Body of pancreas (tissue), 4 donors: ENCODE data around the gene SLC22A3. TPM values are rescaled to one million over a fixed set of nuclear protein-coding genes. Genes with fewer than 3 reads are reported as not detected.
"Not testable (repeated sequence)": the region's sequence is repeated elsewhere in the genome, so short reads cannot be mapped to it uniquely, and the experiment has no call there.

ENCODE experiments used
- ATAC-seq: fragments of 150-250 bp; one replicate; pipeline ENCODE4 v1.9.1; 2016
- DNase-seq, 4 donors: peaks; one replicate each; pipeline ENCODE4 v3.0.0-alpha.2; 2019
- H3K27ac ChIP-seq, 4 donors: fragments of 200-600 bp; sonication (generic); 1 replicate in 3 of 4; 2 replicates in 1 of 4; pipeline versions ENCODE4 v1.5.1 to v1.6.1; 2016 to 2019; ENCODE audit warnings: mild to moderate bottlenecking in 1 of 4, mixed read lengths in 1 of 4, moderate library complexity in 1 of 4
- H3K27me3 ChIP-seq, 2 donors: fragments of 200-600 bp; sonication (generic); one replicate each; pipeline ENCODE4 v1.6.0; 2016; ENCODE audit warnings: mild to moderate bottlenecking in 1 of 2
- H3K36me3 ChIP-seq, 2 donors: fragments of 200-600 bp; sonication (generic); replicated peaks in 1 of 2; 2 replicates each; pipeline ENCODE4 v1.5.1; 2016; ENCODE audit warnings: low read depth in 2 of 2; ENCODE audit not compliant: insufficient read depth in 1 of 2
- H3K4me1 ChIP-seq: fragments of 200-600 bp; sonication (generic); one replicate; pipeline ENCODE4 v1.6.0; 2016
- H3K4me3 ChIP-seq, 2 donors: fragments of 200-600 bp; sonication (generic); 1 replicate in 1 of 2; 2 replicates in 1 of 2; pipeline ENCODE4 v1.5.1; 2016 to 2019
- H3K9me3 ChIP-seq, 3 donors: fragments of 200-600 bp; sonication (generic); 1 replicate in 2 of 3; 2 replicates in 1 of 3; pipeline ENCODE4 v1.5.1; 2016
- POLR2A ChIP-seq, 3 donors: fragments of 450-650 bp; IDR thresholded peaks; one replicate each; pipeline ENCODE4 v1.6.1; 2016; ENCODE audit warnings: antibody characterized with exemption in 3 of 3, mild to moderate bottlenecking in 2 of 3
- WGBS, 2 donors: methylation state at CpG; one replicate each; pipeline ENCODE4 v1.1.5; 2017; 5-methylcytosine and 5-hydroxymethylcytosine counted together
- intact Hi-C: fragments of 100-400 bp; cut with DNase I; formaldehyde crosslinking; loops from one replicate; pipeline ENCODE4 v1.15.1; 2023
- total RNA-seq, 2 donors: library from RNA; depleted of rRNA; stranded (reverse); fragments of >200 nt; gene quantifications; one replicate each; pipeline ENCODE4 v1.1.0, GENCODE V29; 2016
- TF ChIP-seq, protein P1 (sequence below), 7 experiments: fragments of 450-650 bp in 4 of 7; fragments of 200-600 bp in 3 of 7; sonication (generic) in 3 of 7; IDR thresholded peaks; one replicate each; pipeline ENCODE4 v1.5.1; 2016 to 2019; ENCODE audit warnings: antibody characterized with exemption in 7 of 7

SLC22A3 gene
- 1 to 10 TPM in 1 of 2 donors, not detected in 1; 4.9 TPM for total RNA-seq

DNA sequence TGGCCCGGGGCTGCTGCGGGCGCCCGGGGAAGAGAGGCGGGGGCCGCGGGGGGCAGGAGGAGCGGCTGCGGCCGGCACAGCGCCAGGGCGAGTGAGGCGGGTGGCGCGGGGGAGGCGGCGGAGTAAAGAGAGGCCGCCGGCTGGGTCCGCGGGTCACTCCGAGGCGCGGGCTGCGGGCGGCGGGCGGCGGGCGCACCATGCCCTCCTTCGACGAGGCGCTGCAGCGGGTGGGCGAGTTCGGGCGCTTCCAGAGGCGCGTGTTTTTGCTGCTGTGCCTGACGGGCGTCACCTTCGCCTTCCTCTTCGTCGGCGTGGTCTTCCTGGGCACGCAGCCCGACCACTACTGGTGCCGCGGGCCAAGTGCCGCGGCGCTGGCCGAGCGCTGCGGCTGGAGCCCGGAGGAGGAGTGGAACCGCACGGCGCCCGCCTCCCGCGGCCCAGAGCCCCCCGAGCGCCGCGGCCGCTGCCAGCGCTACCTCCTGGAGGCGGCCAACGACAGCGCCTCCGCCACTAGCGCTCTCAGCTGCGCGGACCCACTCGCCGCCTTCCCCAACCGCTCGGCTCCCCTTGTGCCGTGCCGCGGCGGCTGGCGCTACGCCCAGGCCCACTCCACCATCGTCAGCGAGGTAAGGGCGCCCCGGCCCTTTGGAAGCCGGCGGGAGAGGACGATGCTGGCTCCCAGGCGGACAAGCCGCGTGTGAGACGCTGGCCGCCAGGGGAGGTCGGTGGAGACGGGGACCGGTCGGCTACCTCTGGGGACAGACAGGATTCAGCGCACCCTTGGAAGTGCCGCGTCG is at the start of gene SLC22A3:
SLC22A3 (plus strand) TSS at position 156 of the 797 bp plus-strand sequence; CDS start at position 198, 42 bp downstream.
- H3K36me3 ChIP-seq: no peaks in the 10 kb centered on the region
- no peaks in the 10 kb centered on the region for H3K9me3 ChIP-seq
- intact Hi-C loops: no loop called here
- peaks cover 0 to 10% of the 10 kb centered on the region in 2 donors for H3K27me3 ChIP-seq
- peaks cover 13% of the 10 kb centered on the region for H3K4me1 ChIP-seq
- TF ChIP-seq, protein P1, sequence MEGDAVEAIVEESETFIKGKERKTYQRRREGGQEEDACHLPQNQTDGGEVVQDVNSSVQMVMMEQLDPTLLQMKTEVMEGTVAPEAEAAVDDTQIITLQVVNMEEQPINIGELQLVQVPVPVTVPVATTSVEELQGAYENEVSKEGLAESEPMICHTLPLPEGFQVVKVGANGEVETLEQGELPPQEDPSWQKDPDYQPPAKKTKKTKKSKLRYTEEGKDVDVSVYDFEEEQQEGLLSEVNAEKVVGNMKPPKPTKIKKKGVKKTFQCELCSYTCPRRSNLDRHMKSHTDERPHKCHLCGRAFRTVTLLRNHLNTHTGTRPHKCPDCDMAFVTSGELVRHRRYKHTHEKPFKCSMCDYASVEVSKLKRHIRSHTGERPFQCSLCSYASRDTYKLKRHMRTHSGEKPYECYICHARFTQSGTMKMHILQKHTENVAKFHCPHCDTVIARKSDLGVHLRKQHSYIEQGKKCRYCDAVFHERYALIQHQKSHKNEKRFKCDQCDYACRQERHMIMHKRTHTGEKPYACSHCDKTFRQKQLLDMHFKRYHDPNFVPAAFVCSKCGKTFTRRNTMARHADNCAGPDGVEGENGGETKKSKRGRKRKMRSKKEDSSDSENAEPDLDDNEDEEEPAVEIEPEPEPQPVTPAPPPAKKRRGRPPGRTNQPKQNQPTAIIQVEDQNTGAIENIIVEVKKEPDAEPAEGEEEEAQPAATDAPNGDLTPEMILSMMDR (IDR thresholded peaks at IDR 0.05): peak in 5 of 7 experiments; percentile 5 to 41 (median 28)
- peak in 1 of 3 donors; percentile 40 for TF ChIP-seq POLR2A (IDR thresholded peaks at IDR 0.05)
- 1% methylated on average over 101 of the region's 105 CpGs; no CpG with 5 or more reads in 1 of the 2 donors for WGBS, 2 donors
- H3K4me3 ChIP-seq: peak within 1 kb of the TSS in 1 of 2 donors; percentile 4
- DNase-seq (peak in 3 of 4 donors; percentile 10 to 68 (median 52)), ATAC-seq (peak; percentile 62)
- H3K27ac ChIP-seq: no peak within 1 kb of the TSS

- Histone ChIP-seq H3K9me3 (no peaks in the 10 kb centered on the region), H3K27ac (no peak overlapping the region), H3K27me3 (no peaks in the 10 kb centered on the region), H3K4me1 (no peaks in the 10 kb centered on the region), H3K4me3 (no peak overlapping the region), H3K36me3 (no peaks in the 10 kb centered on the region)
- WGBS, 2 donors: 83 to 92% methylated on average over 11 of the region's 11 CpGs
- intact Hi-C loops: no loop called here
- DNase-seq (no peak), ATAC-seq (no peak)
- TF ChIP-seq, protein P1 (IDR thresholded peaks at IDR 0.05): no peak
- no peak for TF ChIP-seq POLR2A (IDR thresholded peaks at IDR 0.05)
Measured at GRCh38 chr6:160299559-160299958, 48.6 kb upstream of the SLC22A3 start.

DNA sequence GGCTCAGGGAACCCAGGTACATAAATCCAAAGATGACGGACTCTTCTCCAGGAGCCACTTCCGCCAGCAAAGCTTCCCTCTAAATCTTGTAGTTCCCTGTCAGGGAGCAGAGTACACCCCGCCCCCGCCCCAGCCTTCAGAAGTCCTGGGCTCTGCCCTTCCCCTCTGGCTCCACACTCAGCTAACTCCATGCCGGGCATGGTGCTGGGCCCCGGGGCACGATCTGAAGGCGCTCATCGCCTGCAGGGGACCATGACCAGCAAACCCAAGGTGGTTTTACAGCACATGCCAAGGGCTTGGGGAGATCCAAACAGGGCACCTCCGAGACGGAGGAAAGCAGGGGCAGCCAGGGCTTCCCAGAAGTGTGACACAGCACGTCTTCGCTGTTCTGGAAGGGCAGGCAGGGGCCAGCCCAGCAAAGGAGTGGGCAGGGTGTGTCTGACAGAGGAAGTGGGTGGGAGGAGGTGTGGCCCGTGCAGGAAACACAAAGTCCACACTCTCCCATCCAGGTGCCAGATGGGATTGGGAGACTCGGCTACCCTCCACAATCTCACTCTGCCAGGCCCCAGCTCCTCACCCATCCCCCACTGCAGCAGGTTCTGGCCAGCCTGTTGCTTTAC is 48.0 kb upstream of the SLC22A3 start:
- Histone ChIP-seq H3K9me3 (no peaks in the 10 kb centered on the region), H3K27ac (no peak overlapping the region), H3K4me3 (no peak overlapping the region), H3K36me3 (no peaks in the 10 kb centered on the region), H3K27me3 (no peaks in the 10 kb centered on the region), H3K4me1 (no peaks in the 10 kb centered on the region)
- no peak for DNase-seq
- no peak for TF ChIP-seq POLR2A (IDR thresholded peaks at IDR 0.05)
- TF ChIP-seq, protein P1 (IDR thresholded peaks at IDR 0.05): no peak
- intact Hi-C loops: no loop called here
- 79 to 84% methylated on average over 15 of the region's 15 CpGs for WGBS, 2 donors
- no peak for ATAC-seq

DNA sequence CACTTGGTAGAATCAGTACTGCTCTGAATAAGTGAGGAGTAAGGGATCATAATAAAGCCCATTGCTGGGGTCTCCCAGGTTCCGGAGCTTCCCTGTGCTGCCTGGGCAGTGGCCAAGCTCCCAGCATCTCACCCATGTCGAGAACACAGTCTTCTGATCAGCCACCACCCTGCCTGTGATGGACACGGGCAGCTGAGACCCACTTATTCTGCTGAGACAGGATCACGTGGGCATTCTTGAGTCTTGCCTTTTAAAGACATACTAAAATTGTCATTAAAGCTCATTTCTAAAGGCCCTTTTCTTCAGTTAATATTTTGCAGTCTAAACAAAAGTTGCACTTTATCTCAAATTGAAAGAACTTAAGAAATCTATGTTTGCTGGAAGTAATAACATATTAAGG is 46.8 kb upstream of the SLC22A3 start:
- 64 to 69% methylated on average over 4 of the region's 4 CpGs for WGBS, 2 donors
- no peaks in the 10 kb centered on the region for H3K9me3 ChIP-seq
- H3K36me3 ChIP-seq: no peaks in the 10 kb centered on the region
- TF ChIP-seq, protein P1 (IDR thresholded peaks at IDR 0.05): no peak
- TF ChIP-seq POLR2A (IDR thresholded peaks at IDR 0.05): no peak
- DNase-seq (no peak), ATAC-seq (no peak)
- no peak overlapping the region for H3K27ac ChIP-seq
- H3K4me3 ChIP-seq: no peak overlapping the region
- no peaks in the 10 kb centered on the region for H3K27me3 ChIP-seq
- no peaks in the 10 kb centered on the region for H3K4me1 ChIP-seq
- intact Hi-C loops: no loop called here

- DNase-seq, intact Hi-C loops, H3K9me3 ChIP-seq, H3K27ac ChIP-seq, ATAC-seq, H3K4me1 ChIP-seq, H3K4me3 ChIP-seq, H3K27me3 ChIP-seq, H3K36me3 ChIP-seq: not testable (repeated sequence)
- 69 to 78% methylated on average over 2 of the region's 2 CpGs for WGBS, 2 donors
Measured at GRCh38 chr6:160302431-160303082, 45.6 kb upstream of the SLC22A3 start.
